GM12878 (cell line): ENCODE results near the gene TUT1. TPM values are rescaled to one million over a fixed set of nuclear protein-coding genes. Genes with fewer than 3 reads are reported as not detected.
A peak's percentile ranks its signal among the peaks of the same experiment; 100 is the strongest.

Source experiments
- ATAC-seq: fragments of 200-7000 bp; cut with Tn5 transposase; 3 replicates; pipeline ENCODE4 v1.9.1; 2020; ENCODE audit warnings: mild to moderate bottlenecking, moderate library complexity
- BruUV-seq: library from RNA; stranded (reverse); fragments of 400-500 nt; replicated peaks from 2 replicates; lab custom pipeline; 2021; lab: Mats Ljungman, UMichigan
- CTCF ChIA-PET: fragments of 300-600 bp; sonication (Branson Sonifier 250); formaldehyde crosslinking; extraction: SDS; loops from one replicate; lab custom pipeline; 2021; ENCODE audit warnings: inconsistent platforms; lab: Yijun Ruan, JAX
- POLR2A ChIA-PET: fragments of 350-600 bp; formaldehyde crosslinking; extraction: SDS; loops from one replicate; lab custom pipeline; 2021; ENCODE audit warnings: inconsistent platforms; lab: Charles Lee
- RAD21 ChIA-PET: fragments of 300-600 bp; sonication (Branson Sonifier 250); formaldehyde crosslinking; loops from one replicate; lab custom pipeline; 2023; ENCODE audit warnings: antibody characterized with exemption; ENCODE audit not compliant: unreplicated experiment; lab: Charles Lee
- SMC1A ChIA-PET: fragments of 300-600 bp; sonication (Branson Sonifier 250); formaldehyde crosslinking; loops from one replicate; lab custom pipeline; 2023; ENCODE audit not compliant: unreplicated experiment, uncharacterized antibody; lab: Charles Lee
- DNase-seq: peaks from one replicate; pipeline ENCODE4 v3.0.0-alpha.2; 2011; ENCODE audit warnings: low read depth, low spot score
- FAIRE-seq: peaks from 3 replicates; lab custom pipeline; 2011; peaks lifted over from hg19 to GRCh38; lab: Jason Lieb, UNC
- H2AFZ ChIP-seq: 2 replicates; pipeline ENCODE4 v1.6.0; 2011; ENCODE audit warnings: low read depth, low read length, control low read depth; ENCODE audit not compliant: control insufficient read depth
- H3K27ac ChIP-seq: 2 replicates; pipeline ENCODE4 v1.5.1; 2011; ENCODE audit warnings: control low read depth; ENCODE audit not compliant: control insufficient read depth, insufficient read depth
- H3K27me3 ChIP-seq, 2 experiments: replicated peaks in 1 of 2; 2 replicates each; pipeline versions ENCODE4 v1.6.0 to v1.6.1; 2011; ENCODE audit warnings: low read length in 1 of 2; ENCODE audit not compliant: control insufficient read depth in 2 of 2, insufficient read depth in 2 of 2
- H3K36me3 ChIP-seq, 2 experiments: 2 replicates each; pipeline ENCODE4 v1.5.1; 2011; ENCODE audit warnings: low read length in 1 of 2; ENCODE audit not compliant: control insufficient read depth in 2 of 2, insufficient read depth in 2 of 2
- H3K4me1 ChIP-seq: 2 replicates; pipeline ENCODE4 v1.6.1; 2011; ENCODE audit warnings: mild to moderate bottlenecking, low read length, moderate library complexity, mixed read lengths; ENCODE audit not compliant: control insufficient read depth, insufficient read depth
- H3K4me2 ChIP-seq: 2 replicates; pipeline ENCODE4 v1.6.0; 2011; ENCODE audit warnings: control low read depth; ENCODE audit not compliant: control insufficient read depth, insufficient read depth
- H3K4me3 ChIP-seq: fragments of 200-600 bp; sonication (generic); 2 replicates; pipeline ENCODE4 v1.5.1; 2016
- H3K79me2 ChIP-seq: 2 replicates; pipeline ENCODE4 v1.6.0; 2011; ENCODE audit warnings: low read length; ENCODE audit not compliant: control insufficient read depth, insufficient read depth
- H3K9ac ChIP-seq: 2 replicates; pipeline ENCODE4 v1.8.0; 2011; ENCODE audit warnings: low read length, control low read depth, mixed read lengths; ENCODE audit not compliant: control insufficient read depth, insufficient read depth
- H3K9me3 ChIP-seq: replicated peaks from 3 replicates; pipeline ENCODE4 v1.5.1; 2011; ENCODE audit warnings: mild to moderate bottlenecking, low read length; ENCODE audit not compliant: control insufficient read depth, insufficient read depth
- H4K20me1 ChIP-seq: 2 replicates; pipeline ENCODE4 v1.6.0; 2011; ENCODE audit not compliant: control insufficient read depth, insufficient read depth
- CHD2 ChIP-seq: IDR thresholded peaks from 2 replicates; pipeline ENCODE4 v1.6.1; 2011; ENCODE audit warnings: low read depth, low read length, improper control_type of control experiment, borderline replicate concordance
- GATAD2B ChIP-seq: fragments of 450-650 bp; conservative IDR thresholded peaks from 2 replicates; pipeline ENCODE4 v1.6.1; 2017; ENCODE audit warnings: low read depth, mild to moderate bottlenecking, moderate library complexity
- JUND ChIP-seq: IDR thresholded peaks from 2 replicates; pipeline ENCODE4 v1.6.1; 2012; ENCODE audit warnings: low read depth, mild to moderate bottlenecking, low read length, improper control_type of control experiment, moderate library complexity
- WGBS: methylation state at CpG from one replicate; pipeline ENCODE4 v1.1.6; 2016; ENCODE audit warnings: low lambda C conversion rate; ENCODE audit not compliant: insufficient replicate concordance, insufficient coverage; ENCODE audit errors: missing lambda C conversion rate; 5-methylcytosine and 5-hydroxymethylcytosine counted together
- in situ Hi-C: fragments of 300-500 bp; cut with MboI; formaldehyde crosslinking; loops from 9 replicates; pipeline ENCODE4 v1.14.3; 2018; ENCODE audit warnings: mixed read lengths
- intact Hi-C: fragments of 100-400 bp; cut with micrococcal nuclease; formaldehyde crosslinking; loops from one replicate; pipeline ENCODE4 v1.14.2; 2022; ENCODE audit not compliant: unreplicated experiment
- polyA plus RNA-seq, 11 experiments: library from polyadenylated mRNA; depleted of rRNA in 4 of 11; unstranded in 6 of 11; stranded (reverse) in 5 of 11; fragments of >200 nt; fragmentation: Nextera tagmentation in 4 of 11; fragmentation: Illumina TruSeq in 1 of 11; extraction: Ambion mirVana in 4 of 11; extraction: Trizol in 1 of 11; gene quantifications; 1 replicate in 1 of 11; 2 replicates in 10 of 11; pipeline versions ENCODE4 v1.2.1 to v1.2.3, GENCODE V29; 2011 to 2016; ENCODE audit warnings: inconsistent platforms in 2 of 11, missing spikeins in 2 of 11, low read depth in 1 of 11
- total RNA-seq, 4 experiments: library from RNA; depleted of rRNA in 3 of 4; stranded (reverse); fragments of >200 nt in 3 of 4; fragmentation: Illumina TruSeq in 1 of 4; extraction: Trizol in 1 of 4; gene quantifications; 2 replicates each; pipeline versions ENCODE4 v1.2.1 to v1.2.3, GENCODE V29; 2013 to 2021

TUT1 gene
- total and polyA plus RNA-seq, 10 of the 15 experiments (the other 5 are each of a cell fraction or from before 2014, with no cell fraction given) = 1.1 to 29.9 (median 16.2) TPM

- no peak for FAIRE-seq
- Histone ChIP-seq H3K27ac (no peak overlapping the region), H3K4me2 (no peak overlapping the region), H3K4me3 (no peak overlapping the region), H3K79me2 (peaks cover 16% of the 10 kb centered on the region), H4K20me1 (no peaks in the 10 kb centered on the region)
- SMC1A ChIA-PET = interaction anchor here (0.9 kb wide), 1 partner anchor 42 kb away, joined by 3 read pairs; no protein-coding TSS in a partner anchor
- POLR2A ChIA-PET = interaction anchor here (0.8 to 1.3 kb wide), 2 partner anchors 8 to 22 kb away, joined by 3 to 12 read pairs; partner anchors contain the start of genes B3GAT3 and TUT1
- RAD21 ChIA-PET = interaction anchor here (1.7 kb wide), 1 partner anchor 9 kb away, joined by 6 read pairs; the partner anchor contains the start of gene B3GAT3
- TF ChIP-seq CHD2 (no peak), JUND (no peak), GATAD2B (peak; percentile 33; the same call in 1 of the 2 replicates)
- TF ChIP-seq, all 136 proteins: peak for 1
- no TSS peak for BruUV-seq
- WGBS = 73% methylated on average over 13 of the region's 15 CpGs
- no peaks in the 10 kb centered on the region for H3K27me3 ChIP-seq
- H2AFZ ChIP-seq = no peak overlapping the region
- CTCF ChIA-PET = no interaction called here
- H3K9ac ChIP-seq = no peak overlapping the region
- no peak for DNase-seq
- H3K36me3 ChIP-seq = no peaks in the 10 kb centered on the region; a peak in 2 of 4 replicates
- ATAC-seq = no peak
- no peaks in the 10 kb centered on the region for H3K9me3 ChIP-seq
- peaks cover 8% of the 10 kb centered on the region for H3K4me1 ChIP-seq
- in situ Hi-C loops (no loop called here), intact Hi-C loops (loop anchor here (5.0 kb wide), 1 partner anchor 59 kb away; the partner anchor contains the start of genes LBHD1 and UQCC3)
Observed at GRCh38 chr11:62613291-62613778, 22.0 kb upstream of the TUT1 start.
